ENCODE measurements around the gene HSPA9. TPM values are rescaled to one million over a fixed set of nuclear protein-coding genes. Genes with fewer than 3 reads are reported as not detected.

HSPA9 gene
- total RNA-seq, 4 donors from 2014 or later: 152 to 221 (median 160) TPM

DNA sequence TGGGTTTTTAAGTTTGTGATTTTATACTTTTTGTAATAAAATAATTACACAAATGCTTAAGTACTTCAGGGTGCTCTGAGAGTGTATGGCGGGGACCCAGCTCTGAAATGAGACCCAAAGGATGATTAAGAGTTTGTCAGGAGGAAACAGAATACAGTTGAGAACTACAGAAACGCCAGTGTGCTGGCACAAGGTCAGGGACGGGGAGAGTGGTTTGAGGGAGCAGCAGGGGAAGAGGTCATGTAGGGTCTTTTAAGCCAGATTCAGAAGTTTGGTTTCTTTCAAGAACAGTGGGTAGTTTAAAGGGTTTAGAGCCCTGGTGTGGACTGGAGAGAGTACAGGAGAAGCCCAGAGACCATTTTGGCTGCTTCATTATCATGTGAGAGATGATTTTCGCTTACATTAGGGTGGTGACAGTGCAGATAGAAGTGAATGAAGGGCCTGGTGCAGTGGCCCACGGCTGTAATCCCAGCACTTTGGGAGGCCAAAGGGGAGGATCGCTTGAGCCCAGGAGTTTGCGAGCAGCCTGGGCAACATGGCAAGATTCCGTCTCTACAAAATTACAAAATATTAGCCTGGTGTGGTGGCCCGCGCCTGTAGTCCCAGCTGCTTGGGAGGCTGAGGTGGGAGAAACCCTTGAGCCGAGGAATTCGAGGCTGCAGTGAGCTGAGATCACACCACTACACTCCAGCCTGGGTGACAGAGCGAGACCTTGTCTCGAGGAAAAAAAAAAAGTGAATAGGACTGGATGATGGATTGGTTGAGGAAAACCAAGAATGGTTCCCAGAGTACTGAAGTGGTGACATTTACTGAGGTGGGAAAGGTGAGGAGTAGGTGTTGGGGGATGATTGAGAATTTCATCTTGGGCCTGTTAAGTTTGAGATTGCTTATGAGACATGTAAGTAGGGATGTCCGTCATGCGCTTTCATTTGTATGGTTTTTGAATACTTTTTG lies 30.7 kb downstream of the HSPA9 start:
- Histone ChIP-seq H3K27ac (peak overlapping the region; percentile 95 to 99 (median 98)), H3K4me1 (peaks cover 0 to 56% (median 23%) of the 10 kb centered on the region in 4 donors), H3K36me3 (no peaks in the 10 kb centered on the region), H3K27me3 (no peaks in the 10 kb centered on the region), H3K9me3 (no peaks in the 10 kb centered on the region), H3K4me3 (peak overlapping the region; percentile 79 to 95 (median 84))
- no peak for TF ChIP-seq POLR2A (IDR thresholded peaks at IDR 0.05)
- TF ChIP-seq, protein P1, sequence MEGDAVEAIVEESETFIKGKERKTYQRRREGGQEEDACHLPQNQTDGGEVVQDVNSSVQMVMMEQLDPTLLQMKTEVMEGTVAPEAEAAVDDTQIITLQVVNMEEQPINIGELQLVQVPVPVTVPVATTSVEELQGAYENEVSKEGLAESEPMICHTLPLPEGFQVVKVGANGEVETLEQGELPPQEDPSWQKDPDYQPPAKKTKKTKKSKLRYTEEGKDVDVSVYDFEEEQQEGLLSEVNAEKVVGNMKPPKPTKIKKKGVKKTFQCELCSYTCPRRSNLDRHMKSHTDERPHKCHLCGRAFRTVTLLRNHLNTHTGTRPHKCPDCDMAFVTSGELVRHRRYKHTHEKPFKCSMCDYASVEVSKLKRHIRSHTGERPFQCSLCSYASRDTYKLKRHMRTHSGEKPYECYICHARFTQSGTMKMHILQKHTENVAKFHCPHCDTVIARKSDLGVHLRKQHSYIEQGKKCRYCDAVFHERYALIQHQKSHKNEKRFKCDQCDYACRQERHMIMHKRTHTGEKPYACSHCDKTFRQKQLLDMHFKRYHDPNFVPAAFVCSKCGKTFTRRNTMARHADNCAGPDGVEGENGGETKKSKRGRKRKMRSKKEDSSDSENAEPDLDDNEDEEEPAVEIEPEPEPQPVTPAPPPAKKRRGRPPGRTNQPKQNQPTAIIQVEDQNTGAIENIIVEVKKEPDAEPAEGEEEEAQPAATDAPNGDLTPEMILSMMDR (IDR thresholded peaks at IDR 0.05): no peak
- DNase-seq: no peak

DNA sequence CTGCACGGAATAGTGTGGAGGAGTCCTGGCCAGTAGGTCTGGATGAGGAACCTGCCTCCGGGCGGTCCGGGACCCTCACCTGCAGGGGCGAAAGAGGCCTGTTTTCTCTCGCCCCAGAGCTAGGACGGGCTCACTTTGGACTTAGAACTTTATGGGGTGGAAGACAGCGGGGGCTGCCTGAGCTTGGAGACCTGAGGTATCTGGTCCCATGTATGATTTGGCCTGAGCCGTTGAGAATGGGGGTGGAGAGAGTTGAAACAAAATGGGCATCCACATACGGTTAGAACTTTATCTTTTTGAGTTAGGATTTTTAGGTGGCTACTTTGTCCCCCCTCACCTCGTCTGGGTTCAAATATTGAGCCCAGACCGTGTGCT lies 31.5 kb downstream of the HSPA9 start:
- H3K4me3 ChIP-seq: peak overlapping the region; percentile 79 to 95 (median 84)
- no peaks in the 10 kb centered on the region for H3K27me3 ChIP-seq
- H3K36me3 ChIP-seq: no peaks in the 10 kb centered on the region
- H3K9me3 ChIP-seq: no peaks in the 10 kb centered on the region
- DNase-seq: peak in 1 of 3 donors; percentile 77
- TF ChIP-seq POLR2A (IDR thresholded peaks at IDR 0.05): no peak
- TF ChIP-seq, protein P1 (IDR thresholded peaks at IDR 0.05): peak in 1 of 6 experiments; percentile 12
- peak overlapping the region; percentile 95 to 99 (median 98) for H3K27ac ChIP-seq
- peaks cover 0 to 61% (median 23%) of the 10 kb centered on the region in 4 donors for H3K4me1 ChIP-seq

DNA sequence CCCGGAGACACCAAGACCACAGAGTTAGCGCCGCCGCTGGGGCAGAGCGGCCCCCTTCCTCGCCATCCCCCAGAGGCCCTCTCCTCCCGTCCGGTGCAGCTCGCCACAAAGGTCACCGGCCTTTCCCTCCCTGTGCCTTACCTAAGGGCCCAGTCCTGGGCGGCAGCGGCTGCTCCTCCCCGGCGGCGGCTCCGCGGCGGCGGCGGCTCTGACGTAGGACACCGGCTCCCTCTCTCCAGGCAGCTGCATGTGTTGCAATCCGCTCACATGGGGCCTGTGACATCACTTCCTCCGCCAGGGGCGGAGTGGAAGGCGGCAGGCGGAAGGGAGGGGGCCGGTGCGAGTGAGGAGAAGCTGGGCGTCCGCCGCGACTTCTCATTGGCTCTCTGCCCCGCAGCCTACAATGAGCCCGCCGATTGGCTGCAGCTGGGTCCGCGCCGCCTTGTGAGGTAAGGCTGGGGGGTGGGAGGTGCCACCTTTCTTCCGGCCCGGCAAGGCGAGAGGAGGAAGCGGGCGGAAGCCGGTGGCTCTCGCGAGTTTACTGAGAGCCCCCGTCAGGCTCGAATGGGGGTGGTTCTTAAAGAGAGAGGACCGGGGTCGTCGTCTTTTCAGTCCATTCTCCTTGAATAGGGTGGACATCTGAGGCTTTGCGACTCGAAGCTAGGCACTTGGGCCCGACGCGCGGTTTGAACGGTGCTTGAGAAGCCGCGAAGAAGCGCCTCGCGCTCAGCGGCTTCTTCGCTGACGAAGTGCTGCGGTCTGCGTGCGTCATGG lies 32.1 kb downstream of the HSPA9 start, which contains the start of gene ETF1:
Gene ETF1, minus strand, starts transcription at position 281 of the 774 bp plus-strand sequence. CDS start 318 bp downstream, outside the sequence.
- H3K9me3 ChIP-seq: no peaks in the 10 kb centered on the region
- TF ChIP-seq, protein P1 (IDR thresholded peaks at IDR 0.05): peak in 2 of 6 experiments; percentile 17 to 21
- peak; percentile 99 to 100 for TF ChIP-seq POLR2A (IDR thresholded peaks at IDR 0.05)
- DNase-seq: peak; percentile 100
- H3K27ac ChIP-seq: peak within 1 kb of the TSS; percentile 95 to 99 (median 98)
- H3K27me3 ChIP-seq: no peaks in the 10 kb centered on the region
- peak within 1 kb of the TSS; percentile 79 to 95 (median 84) for H3K4me3 ChIP-seq
- peaks cover 0 to 61% (median 23%) of the 10 kb centered on the region in 4 donors for H3K4me1 ChIP-seq
- H3K36me3 ChIP-seq: no peaks in the 10 kb centered on the region

DNA sequence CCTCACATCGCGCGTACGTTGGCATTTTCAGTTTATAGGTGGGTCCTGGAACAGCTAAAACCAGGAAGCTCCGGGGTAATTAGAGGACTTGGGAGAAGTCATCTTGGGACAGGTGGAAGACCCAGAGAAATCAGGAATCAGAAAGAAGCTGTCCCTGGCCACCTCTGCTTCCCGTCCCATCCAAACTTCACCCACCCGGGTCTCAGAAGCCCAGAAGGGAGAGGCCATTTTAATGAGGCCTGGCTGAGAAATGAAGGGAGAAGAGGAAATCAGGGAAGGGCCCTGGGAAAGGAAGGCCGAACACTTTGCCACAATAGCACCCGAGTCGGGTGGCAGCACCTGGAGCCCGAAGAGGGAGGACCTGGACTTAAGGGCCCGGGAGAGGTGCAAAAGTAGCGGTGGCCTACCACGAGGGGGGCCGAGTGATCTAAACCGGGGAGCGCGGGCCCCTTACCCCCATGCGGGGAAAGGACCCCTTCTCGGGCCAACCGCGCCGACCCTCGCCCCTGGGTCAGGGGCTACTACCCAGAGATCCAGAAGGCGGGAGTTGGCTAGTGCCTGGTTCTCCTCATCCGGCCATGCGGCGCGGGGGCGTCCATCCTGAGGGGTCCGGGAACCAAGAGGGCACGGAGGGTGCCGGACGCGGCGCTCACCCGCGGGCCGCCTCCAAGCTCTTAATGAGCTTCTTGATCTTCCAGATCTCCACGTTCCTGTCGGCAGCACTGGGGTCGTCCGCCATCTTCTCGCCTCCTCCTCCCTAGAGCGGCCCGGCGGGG lies 32.8 kb downstream of the HSPA9 start:
- peak overlapping the region; percentile 79 to 95 (median 84) for H3K4me3 ChIP-seq
- DNase-seq: no peak
- H3K27ac ChIP-seq: peak overlapping the region; percentile 95 to 99 (median 98)
- TF ChIP-seq POLR2A (IDR thresholded peaks at IDR 0.05): no peak
- TF ChIP-seq, protein P1 (IDR thresholded peaks at IDR 0.05): no peak
- H3K27me3 ChIP-seq: no peaks in the 10 kb centered on the region
- no peaks in the 10 kb centered on the region for H3K36me3 ChIP-seq
- H3K4me1 ChIP-seq: peaks cover 0 to 55% (median 23%) of the 10 kb centered on the region in 4 donors
- H3K9me3 ChIP-seq: no peaks in the 10 kb centered on the region
